Calu3 (cell line): ENCODE results near the gene BTF3L4. TPM values are rescaled to one million over a fixed set of nuclear protein-coding genes. Genes with fewer than 3 reads are reported as not detected.
A peak's percentile ranks its signal among the peaks of the same experiment; 100 is the strongest.

Experiments used
- BruUV-seq: library from RNA; stranded (reverse); fragments of 400-500 nt; replicated peaks from 2 replicates; lab custom pipeline; 2021; lab: Mats Ljungman, UMichigan
- CTCF ChIA-PET: fragments of 300-600 bp; sonication (Branson Sonifier 250); formaldehyde crosslinking; loops from one replicate; lab custom pipeline; 2022; ENCODE audit warnings: antibody characterized with exemption; lab: Charles Lee
- DNase-seq: peaks from one replicate; pipeline ENCODE4 v3.0.0; 2022
- H3K27ac Mint-ChIP-seq: one replicate; pipeline ENCODE4 v1.8.0; 2022; ENCODE audit warnings: mixed read lengths; ENCODE audit not compliant: unreplicated experiment
- H3K27me3 Mint-ChIP-seq: one replicate; pipeline ENCODE4 v1.8.0; 2022; ENCODE audit warnings: mixed read lengths; ENCODE audit not compliant: unreplicated experiment
- H3K36me3 Mint-ChIP-seq: one replicate; pipeline ENCODE4 v1.8.0; 2022; ENCODE audit warnings: mild to moderate bottlenecking, moderate library complexity, mixed read lengths; ENCODE audit not compliant: insufficient read depth, unreplicated experiment
- H3K4me1 Mint-ChIP-seq: one replicate; pipeline ENCODE4 v1.8.0; 2022; ENCODE audit warnings: mild to moderate bottlenecking, low read depth, mixed read lengths; ENCODE audit not compliant: unreplicated experiment
- H3K4me3 Mint-ChIP-seq: one replicate; pipeline ENCODE4 v1.8.0; 2022; ENCODE audit warnings: mild to moderate bottlenecking, low read depth, moderate library complexity, mixed read lengths; ENCODE audit not compliant: unreplicated experiment
- H3K9me3 Mint-ChIP-seq: one replicate; pipeline ENCODE4 v1.8.0; 2022; ENCODE audit warnings: low read depth, mixed read lengths; ENCODE audit not compliant: unreplicated experiment
- CTCF ChIP-seq: fragments of 200-600 bp; IDR thresholded peaks from one replicate; pipeline ENCODE4 v1.8.0; 2022; ENCODE audit warnings: antibody characterized with exemption; ENCODE audit not compliant: unreplicated experiment
- intact Hi-C: fragments of 100-400 bp; cut with micrococcal nuclease; formaldehyde crosslinking; loops from one replicate; pipeline ENCODE4 v1.10.0; 2022; ENCODE audit not compliant: unreplicated experiment
- total RNA-seq: library from RNA; stranded (reverse); gene quantifications from 2 replicates; pipeline ENCODE4 v1.2.3, GENCODE V29; 2022

Gene BTF3L4
- total RNA-seq, 1 experiment from 2014 or later: 70.4 TPM

- no peaks in the 10 kb centered on the region for H3K27me3 Mint-ChIP-seq
- no peak for TF ChIP-seq CTCF
- H3K36me3 Mint-ChIP-seq: no peaks in the 10 kb centered on the region
- no peaks in the 10 kb centered on the region for H3K9me3 Mint-ChIP-seq
- DNase-seq: no peak
- CTCF ChIA-PET: interaction anchor here (0.6 to 0.7 kb wide), 2 partner anchors 9 to 467 kb away, joined by 3 read pairs; no protein-coding TSS in a partner anchor
- H3K4me1 Mint-ChIP-seq: peaks cover 10% of the 10 kb centered on the region
- intact Hi-C loops: loop anchor here (10.0 kb wide), 1 partner anchor 555 kb away; no protein-coding TSS in a partner anchor
- H3K27ac Mint-ChIP-seq: peak overlapping the region; percentile 5
- no TSS peak for BruUV-seq
- H3K4me3 Mint-ChIP-seq: no peak overlapping the region
These were observed 63.4 kb downstream of the BTF3L4 start for GRCh38 chr1:52119301-52120079.

GRCh38 chr1:52122384-52122783 is 66.3 kb downstream of the BTF3L4 start:
- Mint-ChIP-seq H3K9me3 (no peaks in the 10 kb centered on the region), H3K27ac (no peak overlapping the region), H3K4me3 (no peak overlapping the region), H3K27me3 (peaks cover 21% of the 10 kb centered on the region), H3K36me3 (no peaks in the 10 kb centered on the region), H3K4me1 (peaks cover 10% of the 10 kb centered on the region)
- CTCF ChIA-PET: interaction anchor here (0.6 kb wide), 1 partner anchor 318 kb away, joined by 3 read pairs; no protein-coding TSS in a partner anchor
- BruUV-seq: no TSS peak
- no peak for DNase-seq
- intact Hi-C loops: loop anchor here (10.0 kb wide), 1 partner anchor 552 kb away; no protein-coding TSS in a partner anchor
- no peak for TF ChIP-seq CTCF

GRCh38 chr1:52123622-52124021 is 67.5 kb downstream of the BTF3L4 start:
- intact Hi-C loops: loop anchor here (10.0 kb wide), 1 partner anchor 551 kb away; no protein-coding TSS in a partner anchor
- BruUV-seq: no TSS peak
- CTCF ChIA-PET: no interaction called here
- H3K36me3 Mint-ChIP-seq: no peaks in the 10 kb centered on the region
- peaks cover 34% of the 10 kb centered on the region for H3K27me3 Mint-ChIP-seq
- no peaks in the 10 kb centered on the region for H3K9me3 Mint-ChIP-seq
- H3K4me1 Mint-ChIP-seq: peaks cover 10% of the 10 kb centered on the region
- DNase-seq: no peak
- TF ChIP-seq CTCF: no peak
- no peak overlapping the region for H3K27ac Mint-ChIP-seq
- H3K4me3 Mint-ChIP-seq: no peak overlapping the region

GRCh38 chr1:52125736-52126359 is 69.8 kb downstream of the BTF3L4 start:
- Mint-ChIP-seq H3K27ac (no peak overlapping the region), H3K4me3 (no peak overlapping the region), H3K9me3 (no peaks in the 10 kb centered on the region), H3K27me3 (peaks cover 55% of the 10 kb centered on the region), H3K4me1 (no peaks in the 10 kb centered on the region), H3K36me3 (no peaks in the 10 kb centered on the region)
- DNase-seq: no peak
- intact Hi-C loops: loop anchor here (10.0 kb wide), 1 partner anchor 549 kb away; no protein-coding TSS in a partner anchor
- no peak for TF ChIP-seq CTCF
- CTCF ChIA-PET: no interaction called here
- no TSS peak for BruUV-seq
